ENCODE data around the gene PBRM1.

GRCh38 chr3:52552089-52552488 is 133.6 kb downstream of the PBRM1 start:
- TF ChIP-seq CTCF (IDR thresholded peaks at IDR 0.05) (no peak), POLR2A (IDR thresholded peaks at IDR 0.05) (no peak)
